HCT116 (cell line): ENCODE data around the gene CORO6.

Experiments
- EZH2 ChIP-seq: fragments of 200-600 bp; sonication (generic); IDR thresholded peaks from 2 replicates; pipeline ENCODE4 v1.6.1; 2017; ENCODE audit warnings: antibody characterized with exemption, mixed run types
- POLR2A ChIP-seq: IDR thresholded peaks from 2 replicates; pipeline ENCODE4 v1.7.0; 2011; ENCODE audit warnings: borderline replicate concordance; ENCODE audit not compliant: insufficient read depth, insufficient read length; ENCODE audit errors: extremely low read depth

GRCh38 chr17:29612404-29613280, 10.1 kb downstream of the CORO6 start:
- TF ChIP-seq POLR2A (no peak), EZH2 (no peak)
